GM19467 (cell line): ENCODE measurements around the gene CTPS1.

Experiments used
- ATAC-seq: cut with Tn5 transposase; IDR thresholded peaks from one replicate; pipeline ENCODE4 v1.9.1; 2021; ENCODE audit warnings: mild to moderate bottlenecking, moderate library complexity; ENCODE audit not compliant: unreplicated experiment

The CTPS1 gene

GRCh38 chr1:40979241-40980067 lies at the start of gene CTPS1:
Gene CTPS1, plus strand, starts transcription at chr1:40979696. Its CDS starts 3,595 bp downstream, at chr1:40983291.
- peak; percentile 81 for ATAC-seq

- no peak for ATAC-seq
These were observed 49.1 kb upstream of the CTPS1 start for GRCh38 chr1:40930174-40930964.

GRCh38 chr1:40931601-40932000 lies 47.9 kb upstream of the CTPS1 start:
- no peak for ATAC-seq

- ATAC-seq = no peak
These were observed 47.5 kb upstream of the CTPS1 start for GRCh38 chr1:40932006-40932405.

- no peak for ATAC-seq
These were observed 42.6 kb upstream of the CTPS1 start for GRCh38 chr1:40936931-40937339.

GRCh38 chr1:40938393-40938792 lies 41.1 kb upstream of the CTPS1 start:
- no peak for ATAC-seq

- ATAC-seq = no peak
These were observed 40.0 kb upstream of the CTPS1 start for GRCh38 chr1:40939320-40940059.

GRCh38 chr1:40944326-40944725 lies 35.2 kb upstream of the CTPS1 start:
- ATAC-seq = no peak

GRCh38 chr1:40944841-40945430 lies 34.6 kb upstream of the CTPS1 start:
- ATAC-seq = no peak

GRCh38 chr1:40945491-40945973 lies 34.0 kb upstream of the CTPS1 start:
- no peak for ATAC-seq

- ATAC-seq = no peak
These were observed 30.6 kb upstream of the CTPS1 start for GRCh38 chr1:40948741-40949443.

- ATAC-seq = no peak
These were observed 29.9 kb upstream of the CTPS1 start for GRCh38 chr1:40949563-40949962.

GRCh38 chr1:40951943-40952743 lies 27.4 kb upstream of the CTPS1 start:
- ATAC-seq = no peak

- no peak for ATAC-seq
These were observed 26.7 kb upstream of the CTPS1 start for GRCh38 chr1:40952744-40953315.

- ATAC-seq = no peak
These were observed 24.9 kb upstream of the CTPS1 start for GRCh38 chr1:40954626-40955025.

GRCh38 chr1:40955266-40955665 lies 24.2 kb upstream of the CTPS1 start:
- ATAC-seq = no peak

- ATAC-seq = no peak
These were observed 23.1 kb upstream of the CTPS1 start for GRCh38 chr1:40956407-40956806.

GRCh38 chr1:40958210-40958609 lies 21.3 kb upstream of the CTPS1 start:
- no peak for ATAC-seq

GRCh38 chr1:40965531-40965930 lies 14.0 kb upstream of the CTPS1 start:
- no peak for ATAC-seq
